Gastroesophageal sphincter (tissue), 3 donors: ENCODE data around the gene SMPD3.

Experiments used
- CTCF ChIP-seq, 4 experiments: fragments of 200-600 bp in 2 of 4; fragments of 450-650 bp in 2 of 4; sonication (generic) in 1 of 4; IDR thresholded peaks; one replicate each; pipeline ENCODE4 v1.5.1; 2017 to 2019; ENCODE audit warnings: antibody characterized with exemption in 4 of 4, mild to moderate bottlenecking in 2 of 4, moderate library complexity in 2 of 4
- EP300 ChIP-seq: sonication (generic); formaldehyde crosslinking; IDR thresholded peaks from one replicate; pipeline ENCODE4 v1.6.1; 2017; ENCODE audit warnings: antibody characterized with exemption, mild to moderate bottlenecking
- POLR2A ChIP-seq, 2 donors: fragments of 450-650 bp; IDR thresholded peaks; one replicate each; pipeline ENCODE4 v1.6.1; 2017; ENCODE audit warnings: antibody characterized with exemption in 2 of 2, mild to moderate bottlenecking in 2 of 2, moderate library complexity in 1 of 2
- POLR2AphosphoS5 ChIP-seq: sonication (generic); formaldehyde crosslinking; IDR thresholded peaks from one replicate; pipeline ENCODE4 v1.6.1; 2017; ENCODE audit warnings: antibody characterized with exemption

- TF ChIP-seq EP300 (no peak), CTCF (IDR thresholded peaks at IDR 0.05) (no peak), POLR2AphosphoS5 (no peak), POLR2A (IDR thresholded peaks at IDR 0.05) (no peak)
Observed at GRCh38 chr16:68380348-68380670, 68.0 kb downstream of the SMPD3 start.
